ENCODE results near the gene SYT3. TPM values are rescaled to one million over a fixed set of nuclear protein-coding genes. Genes with fewer than 3 reads are reported as not detected.
"Not testable (repeated sequence)": the region's sequence is repeated elsewhere in the genome, so short reads cannot be mapped to it uniquely, and the experiment has no call there.

Gene SYT3
- total RNA-seq, 1 donor from 2014 or later: 0.38 TPM

GRCh38 chr19:50624949-50625600 lies 14.6 kb downstream of the SYT3 start:
- Mint-ChIP-seq H3K4me1 (ENCODE audit: unreplicated experiment) (no peaks in the 10 kb centered on the region), H3K27me3 (ENCODE audit: unreplicated experiment) (no peaks in the 10 kb centered on the region), H3K4me3 (ENCODE audit: unreplicated experiment) (no peak overlapping the region), H3K27ac (ENCODE audit: unreplicated experiment) (no peak overlapping the region), H3K9me3 (ENCODE audit: unreplicated experiment) (no peaks in the 10 kb centered on the region), H3K36me3 (ENCODE audit: unreplicated experiment) (no peaks in the 10 kb centered on the region)
- no peak for DNase-seq (ENCODE audit: extremely low spot score, unreplicated experiment)
- TF ChIP-seq, protein P1, sequence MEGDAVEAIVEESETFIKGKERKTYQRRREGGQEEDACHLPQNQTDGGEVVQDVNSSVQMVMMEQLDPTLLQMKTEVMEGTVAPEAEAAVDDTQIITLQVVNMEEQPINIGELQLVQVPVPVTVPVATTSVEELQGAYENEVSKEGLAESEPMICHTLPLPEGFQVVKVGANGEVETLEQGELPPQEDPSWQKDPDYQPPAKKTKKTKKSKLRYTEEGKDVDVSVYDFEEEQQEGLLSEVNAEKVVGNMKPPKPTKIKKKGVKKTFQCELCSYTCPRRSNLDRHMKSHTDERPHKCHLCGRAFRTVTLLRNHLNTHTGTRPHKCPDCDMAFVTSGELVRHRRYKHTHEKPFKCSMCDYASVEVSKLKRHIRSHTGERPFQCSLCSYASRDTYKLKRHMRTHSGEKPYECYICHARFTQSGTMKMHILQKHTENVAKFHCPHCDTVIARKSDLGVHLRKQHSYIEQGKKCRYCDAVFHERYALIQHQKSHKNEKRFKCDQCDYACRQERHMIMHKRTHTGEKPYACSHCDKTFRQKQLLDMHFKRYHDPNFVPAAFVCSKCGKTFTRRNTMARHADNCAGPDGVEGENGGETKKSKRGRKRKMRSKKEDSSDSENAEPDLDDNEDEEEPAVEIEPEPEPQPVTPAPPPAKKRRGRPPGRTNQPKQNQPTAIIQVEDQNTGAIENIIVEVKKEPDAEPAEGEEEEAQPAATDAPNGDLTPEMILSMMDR (IDR thresholded peaks at IDR 0.05): no peak

- H3K4me1 Mint-ChIP-seq (ENCODE audit: unreplicated experiment); H3K27ac Mint-ChIP-seq (ENCODE audit: unreplicated experiment); H3K9me3 Mint-ChIP-seq (ENCODE audit: unreplicated experiment); DNase-seq (ENCODE audit: extremely low spot score, unreplicated experiment); H3K36me3 Mint-ChIP-seq (ENCODE audit: unreplicated experiment); H3K4me3 Mint-ChIP-seq (ENCODE audit: unreplicated experiment); H3K27me3 Mint-ChIP-seq (ENCODE audit: unreplicated experiment): not testable (repeated sequence)
Measured at GRCh38 chr19:50620394-50620906, 19.2 kb downstream of the SYT3 start.

- H3K9me3 Mint-ChIP-seq (ENCODE audit: unreplicated experiment); H3K27me3 Mint-ChIP-seq (ENCODE audit: unreplicated experiment); H3K36me3 Mint-ChIP-seq (ENCODE audit: unreplicated experiment); H3K27ac Mint-ChIP-seq (ENCODE audit: unreplicated experiment); DNase-seq (ENCODE audit: extremely low spot score, unreplicated experiment); H3K4me1 Mint-ChIP-seq (ENCODE audit: unreplicated experiment); H3K4me3 Mint-ChIP-seq (ENCODE audit: unreplicated experiment): not testable (repeated sequence)
Measured at GRCh38 chr19:50619184-50619583, 20.5 kb downstream of the SYT3 start.

- not testable (repeated sequence) for H3K4me1 Mint-ChIP-seq (ENCODE audit: unreplicated experiment); H3K27me3 Mint-ChIP-seq (ENCODE audit: unreplicated experiment); H3K4me3 Mint-ChIP-seq (ENCODE audit: unreplicated experiment); H3K27ac Mint-ChIP-seq (ENCODE audit: unreplicated experiment); DNase-seq (ENCODE audit: extremely low spot score, unreplicated experiment); H3K9me3 Mint-ChIP-seq (ENCODE audit: unreplicated experiment); H3K36me3 Mint-ChIP-seq (ENCODE audit: unreplicated experiment)
Measured at GRCh38 chr19:50618379-50618778, 21.3 kb downstream of the SYT3 start.

DNA sequence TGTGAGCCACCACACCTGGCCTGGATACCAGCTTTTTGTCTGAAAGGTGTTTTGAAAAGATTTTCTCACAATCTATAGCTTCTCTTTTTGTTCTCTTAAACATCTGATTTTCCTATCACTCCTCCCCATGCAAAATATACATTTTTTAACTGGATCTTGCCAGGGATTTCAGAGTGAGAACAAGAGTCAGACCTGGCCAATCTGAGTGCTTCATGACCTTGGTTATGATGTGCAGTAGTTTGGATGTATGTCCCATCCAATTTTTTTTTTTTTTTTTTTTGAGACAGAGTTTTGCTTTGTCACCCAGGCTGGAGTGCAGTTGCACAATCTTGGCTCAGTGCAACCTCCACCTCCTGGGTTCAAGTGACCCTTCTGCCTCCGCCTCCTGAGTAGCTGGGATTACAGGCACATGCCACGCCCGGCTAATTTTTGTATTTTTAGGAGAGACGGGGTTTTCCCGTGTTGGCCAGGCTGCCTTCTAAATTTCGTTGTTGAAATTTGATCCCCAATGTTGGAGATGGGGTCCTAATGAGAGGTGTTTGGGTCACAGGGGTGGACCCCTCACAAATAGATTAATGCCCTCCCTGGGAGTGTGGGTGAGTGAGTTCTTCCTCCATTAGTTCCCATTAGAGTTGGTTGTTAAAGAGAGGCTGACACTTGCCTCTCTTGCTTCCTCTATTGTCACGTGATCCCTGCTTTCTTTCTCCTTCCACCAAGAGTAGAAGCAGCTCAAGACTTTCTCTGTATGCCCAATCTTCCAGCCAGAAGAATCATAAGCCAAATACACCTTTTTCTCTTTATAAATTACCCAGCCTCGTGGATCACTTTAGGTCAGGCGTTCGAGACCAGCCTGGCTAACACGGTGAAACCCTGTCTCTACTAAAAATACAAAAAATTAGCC lies 26.9 kb downstream of the SYT3 start:
- not testable (repeated sequence) for DNase-seq (ENCODE audit: extremely low spot score, unreplicated experiment); H3K27ac Mint-ChIP-seq (ENCODE audit: unreplicated experiment); H3K4me1 Mint-ChIP-seq (ENCODE audit: unreplicated experiment); H3K27me3 Mint-ChIP-seq (ENCODE audit: unreplicated experiment); H3K36me3 Mint-ChIP-seq (ENCODE audit: unreplicated experiment); H3K4me3 Mint-ChIP-seq (ENCODE audit: unreplicated experiment)
- H3K9me3 Mint-ChIP-seq (ENCODE audit: unreplicated experiment): peaks cover 14% of the 10 kb centered on the region

GRCh38 chr19:50607874-50608785 lies 31.6 kb downstream of the SYT3 start:
- Mint-ChIP-seq H3K27ac (ENCODE audit: unreplicated experiment) (no peak overlapping the region), H3K36me3 (ENCODE audit: unreplicated experiment) (no peaks in the 10 kb centered on the region), H3K4me1 (ENCODE audit: unreplicated experiment) (peaks cover 6% of the 10 kb centered on the region), H3K27me3 (ENCODE audit: unreplicated experiment) (no peaks in the 10 kb centered on the region), H3K4me3 (ENCODE audit: unreplicated experiment) (no peak overlapping the region), H3K9me3 (ENCODE audit: unreplicated experiment) (peaks cover 10% of the 10 kb centered on the region)
- TF ChIP-seq, protein P1 (IDR thresholded peaks at IDR 0.05): peak; percentile 29
- no peak for DNase-seq (ENCODE audit: extremely low spot score, unreplicated experiment)
